Adrenal gland (tissue), 12 donors: ENCODE measurements around the gene IQCE. TPM values are rescaled to one million over a fixed set of nuclear protein-coding genes. Genes with fewer than 3 reads are reported as not detected.
"Not testable (repeated sequence)": the region's sequence is repeated elsewhere in the genome, so short reads cannot be mapped to it uniquely, and the experiment has no call there.

Source experiments
- DNase-seq, 7 donors: peaks; one replicate each; pipeline ENCODE4 v3.0.0-alpha.2; 2019 to 2020
- H3K27ac ChIP-seq, 5 donors: fragments of 200-600 bp; sonication (generic) in 4 of 5; 1 replicate in 3 of 5; 2 replicates in 2 of 5; pipeline versions ENCODE4 v1.5.1 to v1.8.0; 2016 to 2020; ENCODE audit warnings: mild to moderate bottlenecking in 1 of 5
- H3K27me3 ChIP-seq: fragments of 200-600 bp; 2 replicates; pipeline ENCODE4 v1.8.0; 2021
- H3K36me3 ChIP-seq, 2 donors: fragments of 200-600 bp; replicated peaks in 1 of 2; 1 replicate in 1 of 2; 2 replicates in 1 of 2; pipeline versions ENCODE4 v1.5.1 to v1.8.0; 2018 to 2022
- H3K4me1 ChIP-seq, 2 donors: fragments of 200-600 bp; replicated peaks in 1 of 2; 1 replicate in 1 of 2; 2 replicates in 1 of 2; pipeline versions ENCODE4 v1.5.1 to v1.8.0; 2018 to 2021
- H3K4me3 ChIP-seq, 4 donors: fragments of 200-600 bp; sonication (generic) in 3 of 4; one replicate each; pipeline ENCODE4 v1.5.1; 2016 to 2018
- H3K9me3 ChIP-seq, 3 donors: fragments of 200-600 bp; sonication (generic) in 1 of 3; replicated peaks in 1 of 3; 1 replicate in 2 of 3; 2 replicates in 1 of 3; pipeline versions ENCODE4 v1.5.1 to v1.8.0; 2016 to 2021
- CTCF ChIP-seq, 6 experiments: fragments of 450-650 bp in 4 of 6; fragments of 200-600 bp in 2 of 6; sonication (generic) in 1 of 6; IDR thresholded peaks; 1 replicate in 5 of 6; 2 replicates in 1 of 6; pipeline versions ENCODE4 v1.5.1 to v1.8.0; 2016 to 2021; ENCODE audit warnings: antibody characterized with exemption in 6 of 6, mild to moderate bottlenecking in 2 of 6, moderate library complexity in 1 of 6
- POLR2A ChIP-seq, 2 donors: fragments of 450-650 bp; IDR thresholded peaks; one replicate each; pipeline ENCODE4 v1.6.1; 2017; ENCODE audit warnings: antibody characterized with exemption in 2 of 2, mild to moderate bottlenecking in 2 of 2, moderate library complexity in 1 of 2
- WGBS, 4 donors: extraction: QIAGEN DNeasy Blood & Tissue Kit in 2 of 4; methylation state at CpG; one replicate each; pipeline versions ENCODE4 v1.1.5 to v1.1.7; 2013 to 2017; 5-methylcytosine and 5-hydroxymethylcytosine counted together
- intact Hi-C, 2 donors: fragments of 100-400 bp; cut with DNase I; formaldehyde crosslinking; loops; one replicate each; pipeline versions ENCODE4 v1.14.1 to v1.15.0; 2022 to 2023
- polyA plus RNA-seq, 3 donors: library from polyadenylated mRNA; stranded (reverse); fragments of 200-250 nt in 2 of 3; fragments of 350-450 nt in 1 of 3; fragmentation: Illumina TruSeq in 1 of 3; extraction: RNeasy Lipid Tissue Mini Kit (QIAGEN cat#74804) in 1 of 3; gene quantifications; one replicate each; pipeline ENCODE4 v1.2.3, GENCODE V29; 2013 to 2014
- total RNA-seq, 9 donors: library from RNA; depleted of rRNA in 4 of 9; stranded (reverse); fragments of >200 nt in 4 of 9; fragments of 120-200 nt in 1 of 9; fragmentation: NEBNext Ultra II Directional in 1 of 9; extraction: Animal tissue kit (Norgen Biotek cat#: 25700) in 1 of 9; gene quantifications; one replicate each; pipeline versions ENCODE4 v1.1.0 to v1.2.4, GENCODE V29; 2013 to 2023
- donor health status: healthy with polysubstance abuse.
- donor health status: Bipolar disorder and iron deficiency.
- donor health status: DM: yes; HTN: yes; CAD: no.
- donor health status: DM: no; HTN: no; CAD: no.
- donor health status: DM: no; HTN: no; CAD: no.
- donor health status: DM: yes; HTN: yes; CAD: no.

The IQCE gene
- total and polyA plus RNA-seq, 12 donors: 4.6 to 33.2 (median 13.8) TPM

GRCh38 chr7:2559283-2559950 is 638 bp downstream of the IQCE start:
- Histone ChIP-seq H3K27ac (peak overlapping the region in 4 of 5 donors; percentile 72 to 90 (median 82)), H3K36me3 (no peaks in the 10 kb centered on the region), H3K4me1 (peaks cover 23 to 32% of the 10 kb centered on the region in 2 donors), H3K27me3 (no peaks in the 10 kb centered on the region), H3K4me3 (peak overlapping the region; percentile 37 to 99 (median 66)), H3K9me3 (no peaks in the 10 kb centered on the region)
- TF ChIP-seq CTCF (IDR thresholded peaks at IDR 0.05) (no peak), POLR2A (IDR thresholded peaks at IDR 0.05) (no peak)
- WGBS, 4 donors: 7 to 21% (median 14%) methylated on average over 15 to 53 of the region's 53 CpGs
- intact Hi-C loops: loop anchor here in 1 of 2 donors (2.0 kb wide), 1 partner anchor 85 kb away; no protein-coding TSS in a partner anchor
- peak in 1 of 7 donors; percentile 22 for DNase-seq

GRCh38 chr7:2563955-2564354 is 5.2 kb downstream of the IQCE start:
- H3K9me3 ChIP-seq, H3K4me3 ChIP-seq, H3K27me3 ChIP-seq, H3K27ac ChIP-seq, H3K36me3 ChIP-seq, DNase-seq: not testable (repeated sequence)
- peaks cover 9 to 22% of the 10 kb centered on the region in 2 donors for H3K4me1 ChIP-seq
- intact Hi-C loops: loop anchor here in 1 of 2 donors (10.0 kb wide), 1 partner anchor 121 kb away; the partner anchor contains the start of gene AMZ1
- 87 to 94% (median 88%) methylated on average over 3 of the region's 3 CpGs for WGBS, 4 donors

GRCh38 chr7:2564970-2565540 is 6.3 kb downstream of the IQCE start:
- no peak overlapping the region for H3K4me3 ChIP-seq
- WGBS, 4 donors: 82 to 91% (median 84%) methylated on average over 10 to 12 of the region's 12 CpGs
- intact Hi-C loops: loop anchor here in 1 of 2 donors (5.0 to 10.0 kb wide), 2 partner anchors 88 to 120 kb away; partner anchors contain the start of genes AMZ1 and GRIFIN
- H3K36me3 ChIP-seq: no peaks in the 10 kb centered on the region
- no peaks in the 10 kb centered on the region for H3K27me3 ChIP-seq
- peaks cover under 1 to 18% of the 10 kb centered on the region in 2 donors for H3K4me1 ChIP-seq
- H3K27ac ChIP-seq: no peak overlapping the region
- DNase-seq: no peak
- no peaks in the 10 kb centered on the region for H3K9me3 ChIP-seq
- TF ChIP-seq POLR2A (IDR thresholded peaks at IDR 0.05) (no peak), CTCF (IDR thresholded peaks at IDR 0.05) (no peak)

GRCh38 chr7:2566348-2566889 is 7.6 kb downstream of the IQCE start:
- Histone ChIP-seq H3K27ac (no peak overlapping the region), H3K4me1 (peaks cover 0 to 12% of the 10 kb centered on the region in 2 donors), H3K4me3 (no peak overlapping the region), H3K9me3 (no peaks in the 10 kb centered on the region), H3K27me3 (no peaks in the 10 kb centered on the region), H3K36me3 (no peaks in the 10 kb centered on the region)
- 80 to 88% (median 84%) methylated on average over 8 of the region's 8 CpGs for WGBS, 4 donors
- DNase-seq: no peak
- intact Hi-C loops: loop anchor here in 1 of 2 donors (5.0 to 10.0 kb wide), 2 partner anchors 89 to 118 kb away; partner anchors contain the start of genes AMZ1 and GRIFIN
- TF ChIP-seq CTCF (IDR thresholded peaks at IDR 0.05) (no peak), POLR2A (IDR thresholded peaks at IDR 0.05) (no peak)
